ENCODE measurements around the gene PKDREJ.

DNA sequence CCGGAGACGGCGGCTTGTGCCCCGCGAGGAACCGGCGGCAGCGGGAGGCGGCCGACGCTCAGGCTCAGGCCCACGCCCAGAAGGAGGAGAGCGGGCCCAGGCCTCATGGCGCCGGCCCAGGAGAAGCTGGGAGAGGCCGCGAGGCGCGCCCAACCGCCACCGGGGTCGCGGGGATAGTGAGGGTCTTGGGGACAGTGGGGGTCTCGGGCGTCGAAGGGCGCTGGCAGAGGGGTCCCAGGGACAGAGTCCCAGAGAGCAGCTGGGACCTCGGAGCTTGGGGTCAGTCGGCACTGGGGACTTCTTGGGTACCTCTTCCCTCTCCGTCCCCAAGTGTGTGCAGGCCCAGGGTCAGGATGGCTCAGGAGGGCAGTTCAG lies at the start of gene PKDREJ:
- TF ChIP-seq EZH2 (IDR thresholded peaks at IDR 0.05; ENCODE audit: insufficient read depth, poor library complexity, severe bottlenecking) = no peak
- no peak for TF ChIP-seq EZH2phosphoT487 (IDR thresholded peaks at IDR 0.05; ENCODE audit: insufficient read depth, low read depth)
